Measurements from ENCODE around the gene KCNH1.

The KCNH1 gene

GRCh38 chr1:210937846-210938245 lies 196.1 kb downstream of the KCNH1 start:
- H3K36me3 ChIP-seq (ENCODE audit: control insufficient read depth, insufficient read depth, low read length) = no peaks in the 10 kb centered on the region

GRCh38 chr1:210935905-210936304 lies 198.0 kb downstream of the KCNH1 start:
- DNase-seq = no peak
- Histone ChIP-seq H3K27ac (ENCODE audit: insufficient read depth, low read length, poor library complexity, severe bottlenecking) (no peak overlapping the region), H3K4me1 (ENCODE audit: control insufficient read depth, insufficient read depth, low read length, poor library complexity, severe bottlenecking) (no peaks in the 10 kb centered on the region), H3K9me3 (ENCODE audit: control insufficient read depth, low read length) (no peaks in the 10 kb centered on the region), H3K4me3 (ENCODE audit: insufficient read depth, low read depth, low read length, poor library complexity, severe bottlenecking) (no peak overlapping the region), H3K36me3 (ENCODE audit: control insufficient read depth, insufficient read depth, low read length) (no peaks in the 10 kb centered on the region), H3K27me3 (replicated peaks; ENCODE audit: control insufficient read depth, insufficient read depth, low read length, poor library complexity, severe bottlenecking) (no peaks in the 10 kb centered on the region)

More at GRCh38 chr1:210937846-210938245, 196.1 kb downstream of the KCNH1 start:
- Histone ChIP-seq H3K9me3 (ENCODE audit: control insufficient read depth, low read length) (no peaks in the 10 kb centered on the region), H3K27ac (ENCODE audit: insufficient read depth, low read length, poor library complexity, severe bottlenecking) (no peak overlapping the region), H3K4me3 (ENCODE audit: insufficient read depth, low read depth, low read length, poor library complexity, severe bottlenecking) (no peak overlapping the region), H3K27me3 (replicated peaks; ENCODE audit: control insufficient read depth, insufficient read depth, low read length, poor library complexity, severe bottlenecking) (no peaks in the 10 kb centered on the region), H3K4me1 (ENCODE audit: control insufficient read depth, insufficient read depth, low read length, poor library complexity, severe bottlenecking) (no peaks in the 10 kb centered on the region)
- DNase-seq = no peak

GRCh38 chr1:210932104-210932503 lies 201.8 kb downstream of the KCNH1 start:
- Histone ChIP-seq H3K4me1 (ENCODE audit: control insufficient read depth, insufficient read depth, low read length, poor library complexity, severe bottlenecking) (no peaks in the 10 kb centered on the region), H3K27me3 (replicated peaks; ENCODE audit: control insufficient read depth, insufficient read depth, low read length, poor library complexity, severe bottlenecking) (no peaks in the 10 kb centered on the region), H3K36me3 (ENCODE audit: control insufficient read depth, insufficient read depth, low read length) (no peaks in the 10 kb centered on the region), H3K9me3 (ENCODE audit: control insufficient read depth, low read length) (no peaks in the 10 kb centered on the region), H3K4me3 (ENCODE audit: insufficient read depth, low read depth, low read length, poor library complexity, severe bottlenecking) (no peak overlapping the region), H3K27ac (ENCODE audit: insufficient read depth, low read length, poor library complexity, severe bottlenecking) (no peak overlapping the region)
- no peak for DNase-seq

GRCh38 chr1:210922666-210923065 lies 211.3 kb downstream of the KCNH1 start:
- DNase-seq = no peak
- H3K27ac ChIP-seq (ENCODE audit: insufficient read depth, low read length, poor library complexity, severe bottlenecking) = no peak overlapping the region
- no peaks in the 10 kb centered on the region for H3K9me3 ChIP-seq (ENCODE audit: control insufficient read depth, low read length)
- H3K36me3 ChIP-seq (ENCODE audit: control insufficient read depth, insufficient read depth, low read length) = no peaks in the 10 kb centered on the region
- H3K4me1 ChIP-seq (ENCODE audit: control insufficient read depth, insufficient read depth, low read length, poor library complexity, severe bottlenecking) = no peaks in the 10 kb centered on the region
- no peaks in the 10 kb centered on the region for H3K27me3 ChIP-seq (replicated peaks; ENCODE audit: control insufficient read depth, insufficient read depth, low read length, poor library complexity, severe bottlenecking)
- H3K4me3 ChIP-seq (ENCODE audit: insufficient read depth, low read depth, low read length, poor library complexity, severe bottlenecking) = no peak overlapping the region

- no peak for DNase-seq
- Histone ChIP-seq H3K36me3 (ENCODE audit: control insufficient read depth, insufficient read depth, low read length) (no peaks in the 10 kb centered on the region), H3K27me3 (replicated peaks; ENCODE audit: control insufficient read depth, insufficient read depth, low read length, poor library complexity, severe bottlenecking) (no peaks in the 10 kb centered on the region), H3K9me3 (ENCODE audit: control insufficient read depth, low read length) (no peaks in the 10 kb centered on the region), H3K4me1 (ENCODE audit: control insufficient read depth, insufficient read depth, low read length, poor library complexity, severe bottlenecking) (no peaks in the 10 kb centered on the region), H3K4me3 (ENCODE audit: insufficient read depth, low read depth, low read length, poor library complexity, severe bottlenecking) (no peak overlapping the region), H3K27ac (ENCODE audit: insufficient read depth, low read length, poor library complexity, severe bottlenecking) (no peak overlapping the region)
Measured at GRCh38 chr1:210920716-210921694, 212.9 kb downstream of the KCNH1 start.

- DNase-seq = no peak
- Histone ChIP-seq H3K27ac (ENCODE audit: insufficient read depth, low read length, poor library complexity, severe bottlenecking) (no peak overlapping the region), H3K27me3 (replicated peaks; ENCODE audit: control insufficient read depth, insufficient read depth, low read length, poor library complexity, severe bottlenecking) (no peaks in the 10 kb centered on the region), H3K4me3 (ENCODE audit: insufficient read depth, low read depth, low read length, poor library complexity, severe bottlenecking) (no peak overlapping the region), H3K36me3 (ENCODE audit: control insufficient read depth, insufficient read depth, low read length) (no peaks in the 10 kb centered on the region), H3K9me3 (ENCODE audit: control insufficient read depth, low read length) (no peaks in the 10 kb centered on the region), H3K4me1 (ENCODE audit: control insufficient read depth, insufficient read depth, low read length, poor library complexity, severe bottlenecking) (no peaks in the 10 kb centered on the region)
Measured at GRCh38 chr1:210920258-210920657, 213.7 kb downstream of the KCNH1 start.

- Histone ChIP-seq H3K9me3 (ENCODE audit: control insufficient read depth, low read length) (no peaks in the 10 kb centered on the region), H3K36me3 (ENCODE audit: control insufficient read depth, insufficient read depth, low read length) (no peaks in the 10 kb centered on the region), H3K4me1 (ENCODE audit: control insufficient read depth, insufficient read depth, low read length, poor library complexity, severe bottlenecking) (no peaks in the 10 kb centered on the region), H3K27me3 (replicated peaks; ENCODE audit: control insufficient read depth, insufficient read depth, low read length, poor library complexity, severe bottlenecking) (no peaks in the 10 kb centered on the region), H3K4me3 (ENCODE audit: insufficient read depth, low read depth, low read length, poor library complexity, severe bottlenecking) (no peak overlapping the region), H3K27ac (ENCODE audit: insufficient read depth, low read length, poor library complexity, severe bottlenecking) (no peak overlapping the region)
- DNase-seq = no peak
Measured at GRCh38 chr1:210918893-210919292, 215.1 kb downstream of the KCNH1 start.

- H3K36me3 ChIP-seq (ENCODE audit: control insufficient read depth, insufficient read depth, low read length) = no peaks in the 10 kb centered on the region
- no peak overlapping the region for H3K27ac ChIP-seq (ENCODE audit: insufficient read depth, low read length, poor library complexity, severe bottlenecking)
- H3K4me1 ChIP-seq (ENCODE audit: control insufficient read depth, insufficient read depth, low read length, poor library complexity, severe bottlenecking) = no peaks in the 10 kb centered on the region
- H3K9me3 ChIP-seq (ENCODE audit: control insufficient read depth, low read length) = no peaks in the 10 kb centered on the region
- H3K4me3 ChIP-seq (ENCODE audit: insufficient read depth, low read depth, low read length, poor library complexity, severe bottlenecking) = no peak overlapping the region
- DNase-seq = no peak
- no peaks in the 10 kb centered on the region for H3K27me3 ChIP-seq (replicated peaks; ENCODE audit: control insufficient read depth, insufficient read depth, low read length, poor library complexity, severe bottlenecking)
Measured at GRCh38 chr1:210917560-210918169, 216.3 kb downstream of the KCNH1 start.

GRCh38 chr1:210916548-210916947 lies 217.4 kb downstream of the KCNH1 start:
- no peaks in the 10 kb centered on the region for H3K9me3 ChIP-seq (ENCODE audit: control insufficient read depth, low read length)
- DNase-seq = no peak
- H3K36me3 ChIP-seq (ENCODE audit: control insufficient read depth, insufficient read depth, low read length) = no peaks in the 10 kb centered on the region
- no peak overlapping the region for H3K4me3 ChIP-seq (ENCODE audit: insufficient read depth, low read depth, low read length, poor library complexity, severe bottlenecking)
- no peaks in the 10 kb centered on the region for H3K27me3 ChIP-seq (replicated peaks; ENCODE audit: control insufficient read depth, insufficient read depth, low read length, poor library complexity, severe bottlenecking)
- no peak overlapping the region for H3K27ac ChIP-seq (ENCODE audit: insufficient read depth, low read length, poor library complexity, severe bottlenecking)
- no peaks in the 10 kb centered on the region for H3K4me1 ChIP-seq (ENCODE audit: control insufficient read depth, insufficient read depth, low read length, poor library complexity, severe bottlenecking)

- H3K4me1 ChIP-seq (ENCODE audit: control insufficient read depth, insufficient read depth, low read length, poor library complexity, severe bottlenecking) = no peaks in the 10 kb centered on the region
- no peaks in the 10 kb centered on the region for H3K27me3 ChIP-seq (replicated peaks; ENCODE audit: control insufficient read depth, insufficient read depth, low read length, poor library complexity, severe bottlenecking)
- H3K4me3 ChIP-seq (ENCODE audit: insufficient read depth, low read depth, low read length, poor library complexity, severe bottlenecking) = no peak overlapping the region
- DNase-seq = no peak
- H3K9me3 ChIP-seq (ENCODE audit: control insufficient read depth, low read length) = no peaks in the 10 kb centered on the region
- H3K27ac ChIP-seq (ENCODE audit: insufficient read depth, low read length, poor library complexity, severe bottlenecking) = no peak overlapping the region
- H3K36me3 ChIP-seq (ENCODE audit: control insufficient read depth, insufficient read depth, low read length) = no peaks in the 10 kb centered on the region
Measured at GRCh38 chr1:210915890-210916507, 217.9 kb downstream of the KCNH1 start.
